AG09319 (cell line): ENCODE results near the gene FNDC5.

Experiments used
- DNase-seq: peaks from one replicate; pipeline ENCODE4 v3.0.0-alpha.2; 2010; ENCODE audit warnings: low read depth; ENCODE audit errors: extremely low read depth
- CTCF ChIP-seq: IDR thresholded peaks from 2 replicates; pipeline ENCODE4 v1.5.1; 2011; ENCODE audit warnings: low read depth, mild to moderate bottlenecking, inconsistent platforms, low read length, moderate library complexity

Gene FNDC5

GRCh38 chr1:32870615-32871363 is at the start of gene FNDC5:
FNDC5 (minus strand) TSS chr1:32870912.
- DNase-seq = no peak
- no peak for TF ChIP-seq CTCF

GRCh38 chr1:32919811-32920733 is 49.4 kb upstream of the FNDC5 start:
- no peak for DNase-seq
- TF ChIP-seq CTCF = no peak

- no peak for DNase-seq
- no peak for TF ChIP-seq CTCF
Measured at GRCh38 chr1:32918179-32918578, 47.5 kb upstream of the FNDC5 start.

GRCh38 chr1:32917521-32917920 is 46.8 kb upstream of the FNDC5 start:
- no peak for DNase-seq
- no peak for TF ChIP-seq CTCF

- TF ChIP-seq CTCF = no peak
- DNase-seq = no peak
Measured at GRCh38 chr1:32915766-32916706, 45.3 kb upstream of the FNDC5 start.

- no peak for TF ChIP-seq CTCF
- no peak for DNase-seq
Measured at GRCh38 chr1:32910319-32910718, 39.6 kb upstream of the FNDC5 start.
